Erythroblast (primary cell): Measurements from ENCODE around the gene CCDC188.

ENCODE experiments used
- GATA1 ChIP-seq: IDR thresholded peaks from 2 replicates; pipeline ENCODE4 v1.6.1; 2011; ENCODE audit warnings: low read depth, mild to moderate bottlenecking, control low read depth, low read length, moderate library complexity
- POLR2A ChIP-seq: IDR thresholded peaks from 2 replicates; pipeline ENCODE4 v1.6.1; 2011; ENCODE audit warnings: mild to moderate bottlenecking, low read length

- peak; percentile 31 for TF ChIP-seq POLR2A
- no peak for TF ChIP-seq GATA1
Measured at GRCh38 chr22:20110359-20110985, 40.4 kb downstream of the CCDC188 start.
